Measurements from ENCODE around the gene MYLK. TPM values are rescaled to one million over a fixed set of nuclear protein-coding genes. Genes with fewer than 3 reads are reported as not detected.

Gene MYLK
- total and polyA plus RNA-seq, 9 of the 15 experiments (the other 6 are each of a cell fraction or from before 2014, with no cell fraction given): 0.11 to 0.53 (median 0.18) TPM; not detected in 2

DNA sequence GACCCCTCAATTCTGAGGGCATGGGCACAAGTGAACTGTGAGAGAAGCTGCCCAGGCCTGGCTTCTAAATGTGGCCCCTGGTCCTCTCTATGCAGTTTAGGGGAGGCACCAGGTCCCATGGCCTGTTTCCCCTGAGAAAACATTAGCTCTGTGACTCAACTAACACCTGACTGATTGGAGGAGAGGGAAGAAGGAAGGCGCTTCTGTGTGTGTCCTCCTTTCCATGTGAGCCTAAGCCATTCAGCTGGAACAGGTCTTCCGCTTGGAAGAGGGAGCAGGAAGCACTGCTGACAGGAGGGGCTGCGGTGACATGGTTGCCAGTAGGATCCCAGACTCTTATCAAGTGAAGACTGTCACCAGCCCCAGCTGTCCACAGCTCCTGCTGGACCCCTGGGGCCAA is 79.5 kb downstream of the MYLK start (continued):
- TF ChIP-seq, protein P1, sequence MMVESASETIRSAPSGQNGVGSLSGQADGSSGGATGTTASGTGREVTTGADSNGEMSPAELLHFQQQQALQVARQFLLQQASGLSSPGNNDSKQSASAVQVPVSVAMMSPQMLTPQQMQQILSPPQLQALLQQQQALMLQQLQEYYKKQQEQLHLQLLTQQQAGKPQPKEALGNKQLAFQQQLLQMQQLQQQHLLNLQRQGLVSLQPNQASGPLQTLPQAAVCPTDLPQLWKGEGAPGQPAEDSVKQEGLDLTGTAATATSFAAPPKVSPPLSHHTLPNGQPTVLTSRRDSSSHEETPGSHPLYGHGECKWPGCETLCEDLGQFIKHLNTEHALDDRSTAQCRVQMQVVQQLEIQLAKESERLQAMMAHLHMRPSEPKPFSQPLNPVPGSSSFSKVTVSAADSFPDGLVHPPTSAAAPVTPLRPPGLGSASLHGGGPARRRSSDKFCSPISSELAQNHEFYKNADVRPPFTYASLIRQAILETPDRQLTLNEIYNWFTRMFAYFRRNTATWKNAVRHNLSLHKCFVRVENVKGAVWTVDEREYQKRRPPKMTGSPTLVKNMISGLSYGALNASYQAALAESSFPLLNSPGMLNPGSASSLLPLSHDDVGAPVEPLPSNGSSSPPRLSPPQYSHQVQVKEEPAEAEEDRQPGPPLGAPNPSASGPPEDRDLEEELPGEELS (CRISPR knock-in tag; IDR thresholded peaks at IDR 0.05; ENCODE audit: borderline replicate concordance): no peak

DNA sequence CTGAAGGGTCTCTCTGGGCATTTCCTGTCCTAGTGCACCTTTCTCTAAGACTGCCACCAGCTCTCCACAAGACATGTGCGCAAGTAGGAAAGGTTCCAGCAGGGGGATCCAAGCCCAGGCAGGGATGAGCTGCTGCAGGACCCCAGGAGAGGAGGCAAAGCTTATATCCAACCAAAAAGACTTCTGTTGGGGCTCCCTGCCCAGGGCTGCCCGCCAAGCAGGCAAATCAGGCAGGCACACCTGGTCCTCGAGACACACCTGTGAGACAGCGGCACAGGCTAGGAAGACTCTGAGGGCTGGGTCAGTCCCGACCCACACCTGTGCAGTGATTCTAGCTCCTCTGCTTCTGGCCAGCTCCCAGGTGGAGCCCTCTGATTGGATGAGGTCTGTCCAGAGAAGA is 80.6 kb downstream of the MYLK start:
- Histone ChIP-seq H2AFZ (ENCODE audit: low read depth, low read length) (no peak overlapping the region), H3K9me1 (ENCODE audit: control insufficient read depth, insufficient read depth, low read length) (no peaks in the 10 kb centered on the region), H3K4me2 (ENCODE audit: insufficient read depth, low read length) (no peak overlapping the region), H4K20me1 (replicated peaks; ENCODE audit: control insufficient read depth, insufficient read depth, low read length) (no peaks in the 10 kb centered on the region), H3K4me1 (replicated peaks in 1 of 2; ENCODE audit: control insufficient read depth in 2 of 2, insufficient read depth in 2 of 2, low read length in 2 of 2) (no peaks in the 10 kb centered on the region), H3K36me3 (ENCODE audit: control insufficient read depth, insufficient read depth, low read length) (no peaks in the 10 kb centered on the region), H3K79me2 (ENCODE audit: control insufficient read depth, insufficient read depth, low read length) (no peaks in the 10 kb centered on the region), H3K27ac (ENCODE audit: extremely low read depth, low read depth, low read length) (no peak overlapping the region), H3K9me3 (replicated peaks; ENCODE audit: control insufficient read depth, insufficient read depth, low read depth, low read length) (no peaks in the 10 kb centered on the region), H3K9ac (ENCODE audit: insufficient read depth in 1 of 2, low read depth in 2 of 2, low read length in 2 of 2) (no peak overlapping the region), H3K27me3 (ENCODE audit: control insufficient read depth in 2 of 2, insufficient read depth in 2 of 2, low read length in 2 of 2) (peaks cover 2 to 9% of the 10 kb centered on the region in 2 experiments; a peak in 1 of 5 replicates), H3K4me3 (no peak overlapping the region)
- ChIA-PET POLR2A (interaction anchor here (1.1 to 1.2 kb wide), 2 partner anchors 12 to 281 kb away, joined by 3 read pairs; no protein-coding TSS in a partner anchor), CTCF (ENCODE audit: low intra/inter-chr PET ratio) (interaction anchor here (0.6 kb wide), 1 partner anchor 950 kb away, joined by 3 read pairs; no protein-coding TSS in a partner anchor)
- intact Hi-C loops (cut with micrococcal nuclease) (no loop called here), in situ Hi-C loops (cut with MboI) (no loop called here)
- BruUV-seq (replicated peaks): no TSS peak
- DNase-seq (ENCODE audit: extremely low read depth in 1 of 4, low spot score in 3 of 4) (no peak), ATAC-seq (no peak), FAIRE-seq (no peak)
- WGBS (ENCODE audit: insufficient coverage, low coverage, missing lambda C conversion rate): 0% methylated on average over 2 of the region's 5 CpGs
- TF ChIP-seq, protein P2, sequence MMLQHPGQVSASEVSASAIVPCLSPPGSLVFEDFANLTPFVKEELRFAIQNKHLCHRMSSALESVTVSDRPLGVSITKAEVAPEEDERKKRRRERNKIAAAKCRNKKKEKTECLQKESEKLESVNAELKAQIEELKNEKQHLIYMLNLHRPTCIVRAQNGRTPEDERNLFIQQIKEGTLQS (IDR thresholded peaks at IDR 0.05): no peak
- TF ChIP-seq, protein P2 (CRISPR knock-in tag; conservative IDR thresholded peaks at IDR 0.05): no peak
- TF ChIP-seq NR3C1 (CRISPR knock-in tag; IDR thresholded peaks at IDR 0.05) (no peak), ZNF644 (tag; IDR thresholded peaks at IDR 0.05; ENCODE audit: low read depth) (no peak), EP400 (IDR thresholded peaks at IDR 0.05) (no peak)
- TF ChIP-seq, protein P3, sequence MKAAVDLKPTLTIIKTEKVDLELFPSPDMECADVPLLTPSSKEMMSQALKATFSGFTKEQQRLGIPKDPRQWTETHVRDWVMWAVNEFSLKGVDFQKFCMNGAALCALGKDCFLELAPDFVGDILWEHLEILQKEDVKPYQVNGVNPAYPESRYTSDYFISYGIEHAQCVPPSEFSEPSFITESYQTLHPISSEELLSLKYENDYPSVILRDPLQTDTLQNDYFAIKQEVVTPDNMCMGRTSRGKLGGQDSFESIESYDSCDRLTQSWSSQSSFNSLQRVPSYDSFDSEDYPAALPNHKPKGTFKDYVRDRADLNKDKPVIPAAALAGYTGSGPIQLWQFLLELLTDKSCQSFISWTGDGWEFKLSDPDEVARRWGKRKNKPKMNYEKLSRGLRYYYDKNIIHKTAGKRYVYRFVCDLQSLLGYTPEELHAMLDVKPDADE (conservative IDR thresholded peaks at IDR 0.05; ENCODE audit: control insufficient read depth, low read depth, low read length): no peak

Data from K562 (cell line).